Measurements from ENCODE around the gene ABR. TPM values are rescaled to one million over a fixed set of nuclear protein-coding genes. Genes with fewer than 3 reads are reported as not detected.

Gene ABR
- total RNA-seq, 2 experiments from 2014 or later = 31.6 to 35.1 TPM

DNA sequence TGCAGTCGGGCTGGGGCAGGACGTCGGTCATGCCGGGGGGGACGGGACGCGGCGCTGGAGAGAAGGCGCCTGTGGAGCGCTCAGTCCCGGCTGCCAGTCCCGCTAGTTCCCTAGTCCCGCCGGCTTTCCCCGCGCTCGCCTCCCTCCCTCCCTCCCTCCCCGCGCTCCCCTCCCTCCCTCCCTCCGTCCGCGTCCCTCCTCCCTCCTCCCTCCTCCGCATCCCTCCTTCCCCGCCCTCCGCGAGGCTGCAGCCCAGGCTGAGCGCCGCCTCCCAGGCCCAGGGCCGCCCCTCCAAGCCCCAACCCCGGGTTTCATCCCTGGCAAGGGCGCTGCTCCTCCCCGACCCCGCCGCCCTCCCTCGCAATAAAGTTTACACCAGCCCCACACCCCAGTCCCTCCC, 148.1 kb downstream of the ABR start:
- Mint-ChIP-seq H3K9me3 (no peaks in the 10 kb centered on the region), H3K4me1 (no peaks in the 10 kb centered on the region), H3K4me3 (no peak overlapping the region), H3K27me3 (no peaks in the 10 kb centered on the region), H3K36me3 (peaks cover 3% of the 10 kb centered on the region), H3K27ac (no peak overlapping the region)
- DNase-seq = no peak

DNA sequence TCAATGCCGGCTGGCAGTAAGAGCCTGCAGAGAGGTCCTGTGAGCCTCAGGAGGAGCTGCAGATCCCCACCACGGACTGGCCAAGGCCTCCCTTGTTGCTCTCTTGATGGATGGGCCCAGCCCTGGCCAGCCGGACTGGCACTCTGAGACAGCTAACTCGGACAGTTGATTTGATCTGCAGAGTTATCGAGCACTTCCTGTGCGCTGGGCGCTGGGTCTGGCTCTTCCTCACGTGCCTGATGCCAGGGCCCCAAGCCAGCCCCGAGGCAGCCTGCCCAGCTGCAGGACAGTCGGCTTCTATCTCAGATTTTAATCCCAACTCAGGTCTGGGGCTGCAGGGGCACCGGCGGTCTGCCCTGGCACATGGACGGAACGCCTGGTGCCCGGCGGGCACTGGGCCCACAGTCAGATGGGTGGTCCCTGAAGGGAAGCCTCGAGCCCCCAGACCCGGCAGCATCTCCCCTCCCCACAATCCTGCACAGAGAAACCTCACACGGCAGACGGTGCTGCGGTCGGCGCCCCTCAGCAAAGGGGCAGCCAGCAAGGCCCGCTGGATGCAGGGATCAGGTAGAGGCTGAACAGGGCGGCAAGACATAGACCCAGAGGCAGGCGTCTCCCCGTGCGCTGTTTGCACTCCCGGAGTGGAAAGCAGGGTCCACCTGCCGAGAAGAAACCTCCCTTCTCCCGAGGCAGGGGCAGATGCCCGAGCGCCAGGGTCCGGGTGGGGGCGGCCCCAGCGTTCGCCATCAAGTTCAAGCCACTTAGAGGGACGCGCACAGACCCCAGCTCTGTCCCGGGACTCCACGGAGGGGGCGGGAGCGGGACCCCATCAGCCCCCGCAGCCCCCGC, 148.9 kb downstream of the ABR start:
- no peaks in the 10 kb centered on the region for H3K27me3 Mint-ChIP-seq
- peaks cover 3% of the 10 kb centered on the region for H3K36me3 Mint-ChIP-seq
- H3K27ac Mint-ChIP-seq = no peak overlapping the region
- no peak for DNase-seq
- no peak overlapping the region for H3K4me3 Mint-ChIP-seq
- H3K4me1 Mint-ChIP-seq = no peaks in the 10 kb centered on the region
- H3K9me3 Mint-ChIP-seq = no peaks in the 10 kb centered on the region

DNA sequence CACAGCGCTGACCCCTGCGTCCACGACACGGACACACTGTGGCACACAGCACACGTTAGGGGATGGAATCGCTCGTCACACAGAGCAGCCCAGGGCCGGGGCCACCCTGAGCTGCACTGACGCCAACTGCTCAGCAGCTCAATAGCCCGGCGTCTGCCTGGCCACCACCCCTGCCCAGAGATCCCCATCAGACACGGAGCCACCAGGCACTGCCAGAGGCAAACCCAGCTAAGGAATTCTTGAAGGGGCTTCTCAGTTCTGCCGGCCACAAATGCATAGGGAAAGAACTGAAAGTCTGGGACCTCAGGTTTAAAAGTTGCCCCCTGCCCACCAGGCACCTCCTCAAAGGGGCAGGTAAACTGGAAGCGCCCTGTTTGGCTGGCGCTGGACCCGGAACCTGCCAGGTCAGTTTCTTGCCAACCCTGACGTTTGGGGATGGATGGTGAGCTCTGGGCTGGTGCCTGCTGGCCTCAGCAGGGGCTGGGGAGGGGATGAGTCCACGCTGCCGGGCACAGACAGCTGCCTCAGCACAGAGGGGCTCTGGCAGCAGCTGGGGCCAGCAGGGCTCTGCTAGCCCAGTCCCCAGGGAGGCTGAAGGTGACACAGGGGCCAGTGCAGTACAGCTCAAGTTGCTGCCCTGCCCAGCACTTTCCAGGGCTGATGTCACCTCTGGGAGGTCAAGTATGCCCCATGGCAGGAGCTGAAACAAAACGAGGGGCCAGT, 149.7 kb downstream of the ABR start:
- H3K9me3 Mint-ChIP-seq = no peaks in the 10 kb centered on the region
- H3K4me3 Mint-ChIP-seq = no peak overlapping the region
- H3K4me1 Mint-ChIP-seq = no peaks in the 10 kb centered on the region
- H3K36me3 Mint-ChIP-seq = peaks cover 6% of the 10 kb centered on the region
- no peak overlapping the region for H3K27ac Mint-ChIP-seq
- no peaks in the 10 kb centered on the region for H3K27me3 Mint-ChIP-seq
- no peak for DNase-seq

DNA sequence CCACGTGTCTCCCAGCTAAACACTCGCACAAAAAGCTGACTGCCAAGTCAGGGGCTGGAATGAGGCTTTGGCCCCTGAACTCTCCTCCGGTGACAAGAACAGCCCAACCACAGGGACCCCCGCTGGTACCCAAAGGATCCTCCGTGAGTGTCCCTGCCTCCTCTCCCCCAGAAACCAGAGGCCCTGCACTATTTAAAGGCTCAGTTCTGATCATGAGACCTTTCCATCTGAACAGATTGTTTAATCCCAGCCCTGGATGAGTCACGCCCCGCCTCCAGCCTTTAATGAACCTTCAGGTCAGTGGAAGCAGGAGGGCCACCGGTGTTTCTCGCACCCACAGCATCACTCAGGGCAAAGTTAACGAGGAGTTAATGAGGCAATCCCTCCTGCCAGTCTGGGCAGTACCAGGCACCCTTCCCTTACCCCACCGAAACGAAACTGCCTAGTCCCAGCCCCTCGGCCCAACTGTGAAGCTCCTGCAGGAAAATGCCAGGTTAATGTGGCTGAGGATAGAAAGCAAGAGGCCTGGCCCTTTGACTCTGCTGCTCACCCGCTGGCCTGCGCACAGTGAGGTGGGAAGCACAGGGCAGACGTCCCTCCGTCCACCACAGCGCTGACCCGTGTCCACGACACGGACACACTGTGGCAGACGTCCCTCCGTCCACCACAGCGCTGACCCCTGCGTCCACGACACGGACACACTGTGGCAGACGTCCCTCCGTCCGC, 150.4 kb downstream of the ABR start:
- DNase-seq = no peak
- Mint-ChIP-seq H3K9me3 (no peaks in the 10 kb centered on the region), H3K27ac (no peak overlapping the region)

DNA sequence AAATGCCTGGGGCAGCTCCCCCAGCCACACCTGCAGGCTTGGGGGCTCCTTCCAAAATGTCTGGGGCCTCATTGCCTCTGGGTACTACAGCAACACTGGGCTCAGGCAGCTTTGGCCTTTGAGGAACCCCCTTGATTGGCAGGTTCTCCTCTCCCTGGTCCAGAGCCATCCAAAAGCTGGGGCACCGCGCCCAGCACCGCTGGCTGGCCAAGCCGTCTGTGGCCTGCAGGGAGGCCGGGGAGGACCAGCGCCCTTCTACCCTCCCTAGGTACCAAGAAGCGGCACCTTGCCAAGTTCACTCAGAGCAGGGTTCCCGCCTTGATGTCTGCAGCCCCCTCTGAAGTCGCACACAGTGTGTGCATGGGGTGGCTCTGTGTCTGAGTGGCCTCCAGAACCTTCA, 152.7 kb downstream of the ABR start:
- H3K4me3 Mint-ChIP-seq = no peak overlapping the region
- H3K4me1 Mint-ChIP-seq = no peaks in the 10 kb centered on the region
- DNase-seq = no peak
- H3K9me3 Mint-ChIP-seq = no peaks in the 10 kb centered on the region
- H3K27me3 Mint-ChIP-seq = no peaks in the 10 kb centered on the region
- peaks cover 3% of the 10 kb centered on the region for H3K36me3 Mint-ChIP-seq
- H3K27ac Mint-ChIP-seq = no peak overlapping the region

More for the DNA sequence above, 150.4 kb downstream of the ABR start:
- H3K36me3 Mint-ChIP-seq = peaks cover 6% of the 10 kb centered on the region
- no peaks in the 10 kb centered on the region for H3K27me3 Mint-ChIP-seq
- H3K4me3 Mint-ChIP-seq = no peak overlapping the region
- no peaks in the 10 kb centered on the region for H3K4me1 Mint-ChIP-seq

DNA sequence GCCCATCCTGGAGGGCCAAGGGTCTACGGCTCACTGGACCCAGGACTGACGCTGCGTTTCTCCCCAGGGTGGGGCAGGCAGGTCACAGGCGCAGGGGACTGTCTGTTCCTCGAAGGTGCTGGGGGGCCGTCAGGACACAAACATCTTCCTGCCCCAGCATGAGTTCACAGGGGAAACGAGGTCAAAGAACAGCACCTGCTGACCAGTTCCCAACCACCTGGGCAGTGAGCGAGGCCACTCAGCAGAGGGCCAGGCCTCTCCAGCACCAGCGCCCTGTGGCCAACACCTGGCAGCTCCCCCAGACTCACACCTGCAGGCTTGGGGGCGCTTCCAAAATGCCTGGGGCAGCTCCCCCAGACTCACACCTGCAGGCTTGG, 153.2 kb downstream of the ABR start:
- H3K9me3 Mint-ChIP-seq = no peaks in the 10 kb centered on the region
- no peaks in the 10 kb centered on the region for H3K4me1 Mint-ChIP-seq
- H3K4me3 Mint-ChIP-seq = no peak overlapping the region
- DNase-seq = no peak
- no peak overlapping the region for H3K27ac Mint-ChIP-seq
- H3K27me3 Mint-ChIP-seq = no peaks in the 10 kb centered on the region
- H3K36me3 Mint-ChIP-seq = peaks cover 3% of the 10 kb centered on the region

DNA sequence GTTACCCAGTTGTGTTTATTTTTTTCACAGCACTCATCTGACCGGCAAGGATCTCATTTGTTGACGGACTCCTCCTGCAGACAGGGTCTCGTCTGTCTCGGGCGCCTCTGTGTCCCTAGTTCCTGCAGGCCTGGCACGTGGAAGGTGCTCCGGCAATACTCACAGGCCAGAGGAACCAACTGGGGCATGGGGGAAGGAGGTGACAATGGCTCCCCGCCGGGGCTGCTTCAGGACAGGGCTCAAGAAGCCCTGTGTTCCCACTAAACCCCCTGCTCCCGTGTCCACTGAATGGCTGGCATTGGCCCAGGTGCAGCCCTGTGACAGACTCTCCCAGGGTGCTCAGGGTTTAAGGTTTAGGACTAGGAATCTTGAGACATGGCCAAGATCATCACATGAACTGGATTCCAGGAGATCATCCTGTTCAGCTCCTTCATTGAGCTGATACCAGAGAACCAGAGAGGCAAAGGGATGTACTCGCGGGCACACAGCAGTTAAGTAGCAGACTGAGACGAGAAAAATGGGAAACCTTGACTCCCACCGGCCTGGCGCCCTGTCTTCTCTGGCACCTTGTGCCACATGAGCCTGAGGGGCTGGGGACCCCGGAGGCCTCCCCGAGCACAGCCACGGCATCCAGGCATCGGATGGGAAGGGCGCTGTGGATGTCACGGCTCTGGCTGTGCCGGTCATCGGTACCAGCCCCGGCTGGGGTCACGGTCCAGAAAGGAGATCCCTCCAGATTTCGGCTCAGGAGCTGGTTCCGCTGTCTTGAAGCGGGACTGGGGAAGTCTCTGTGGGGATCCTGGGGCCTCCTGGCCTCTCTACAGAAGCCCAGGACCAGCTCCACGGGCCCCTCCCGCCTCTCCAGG, 153.8 kb downstream of the ABR start:
- no peak overlapping the region for H3K27ac Mint-ChIP-seq
- no peak for DNase-seq
- H3K36me3 Mint-ChIP-seq = peaks cover 3% of the 10 kb centered on the region
- no peaks in the 10 kb centered on the region for H3K4me1 Mint-ChIP-seq
- no peaks in the 10 kb centered on the region for H3K9me3 Mint-ChIP-seq
- H3K27me3 Mint-ChIP-seq = no peaks in the 10 kb centered on the region
- H3K4me3 Mint-ChIP-seq = no peak overlapping the region

DNA sequence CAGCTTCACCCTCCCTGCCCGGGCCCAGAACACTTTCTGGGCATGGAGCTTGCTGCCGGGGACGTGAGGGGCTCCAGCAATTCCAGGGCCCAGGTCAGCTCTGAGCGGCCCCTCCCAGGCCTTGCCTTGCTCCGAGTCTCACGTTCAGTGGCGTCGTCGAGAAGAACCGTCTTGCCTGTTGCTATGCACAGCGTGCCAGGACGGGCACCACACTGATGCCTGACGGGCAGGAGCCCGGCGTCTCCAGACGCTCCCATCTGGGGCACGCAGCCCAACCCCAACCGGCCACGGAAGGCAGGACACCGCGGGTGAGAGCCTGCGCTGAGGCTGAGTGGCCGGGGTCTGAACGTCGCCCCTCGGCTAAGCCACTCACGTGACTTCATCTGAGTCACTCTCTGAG, 155.7 kb downstream of the ABR start:
- Mint-ChIP-seq H3K27ac (no peak overlapping the region), H3K27me3 (no peaks in the 10 kb centered on the region), H3K4me3 (no peak overlapping the region), H3K36me3 (peaks cover 3% of the 10 kb centered on the region), H3K4me1 (no peaks in the 10 kb centered on the region), H3K9me3 (no peaks in the 10 kb centered on the region)
- DNase-seq = no peak

DNA sequence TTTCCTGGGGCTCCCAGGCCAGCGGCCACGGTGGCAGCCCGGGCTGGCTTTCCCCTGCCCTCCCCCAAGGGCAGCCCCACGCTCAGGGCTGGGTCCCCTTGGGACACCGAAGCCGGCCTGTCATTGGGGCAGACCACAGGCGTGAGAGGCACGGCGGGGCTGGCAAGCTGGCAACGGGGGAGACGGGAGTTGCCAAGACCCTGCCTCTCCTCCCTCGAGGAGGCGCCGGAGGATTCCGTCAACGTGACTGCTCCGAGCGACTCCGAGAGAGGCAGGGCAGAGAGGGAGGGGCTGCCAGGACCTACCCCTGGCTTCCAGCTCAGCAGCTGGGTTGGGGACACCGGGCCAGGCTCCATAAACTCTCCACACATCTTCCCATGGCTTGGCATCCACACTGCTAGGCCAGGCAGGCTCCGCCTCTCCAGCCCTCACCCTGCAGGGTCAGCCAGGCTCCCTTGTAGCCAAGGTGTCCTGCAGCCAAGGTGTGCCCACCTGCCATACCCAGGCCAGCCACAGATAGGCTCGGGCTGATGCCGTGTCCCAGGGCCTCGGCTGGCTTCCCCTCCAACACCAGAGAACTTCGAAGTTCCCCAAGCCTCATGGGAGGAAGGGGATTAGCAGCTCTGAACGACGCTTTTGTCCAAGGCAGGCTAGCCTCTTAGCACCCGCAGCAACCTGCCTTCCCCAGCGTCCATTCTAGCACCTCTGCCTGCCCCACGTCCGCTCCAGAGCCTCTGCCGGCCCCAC, 157.3 kb downstream of the ABR start:
- H3K27me3 Mint-ChIP-seq = no peaks in the 10 kb centered on the region
- H3K36me3 Mint-ChIP-seq = peaks cover 3% of the 10 kb centered on the region
- H3K4me3 Mint-ChIP-seq = no peak overlapping the region
- no peak for DNase-seq
- H3K4me1 Mint-ChIP-seq = no peaks in the 10 kb centered on the region
- H3K9me3 Mint-ChIP-seq = no peaks in the 10 kb centered on the region
- no peak overlapping the region for H3K27ac Mint-ChIP-seq

DNA sequence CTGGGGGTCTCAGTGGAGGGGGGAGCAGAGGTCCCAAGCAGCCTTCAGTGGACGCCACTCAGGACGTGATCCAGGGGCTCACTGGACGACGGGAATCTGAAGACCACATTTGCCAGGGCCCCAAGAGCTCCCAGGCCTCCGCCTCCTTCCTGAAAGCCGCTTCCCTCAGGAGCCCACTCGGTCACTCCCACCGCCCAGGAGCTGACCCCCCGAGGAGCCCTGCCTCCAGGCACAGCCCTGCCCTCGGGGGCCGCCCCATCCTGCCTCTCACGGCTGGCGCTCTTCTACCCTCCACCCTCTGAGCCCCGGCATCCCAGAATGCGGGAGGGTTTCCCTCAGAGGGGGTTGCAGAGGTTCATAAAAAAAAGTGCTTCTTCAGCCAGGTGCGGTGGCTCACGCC, 158.6 kb downstream of the ABR start:
- no peaks in the 10 kb centered on the region for H3K27me3 Mint-ChIP-seq
- H3K36me3 Mint-ChIP-seq = peaks cover 3% of the 10 kb centered on the region
- DNase-seq = no peak
- no peaks in the 10 kb centered on the region for H3K4me1 Mint-ChIP-seq
- no peaks in the 10 kb centered on the region for H3K9me3 Mint-ChIP-seq
- H3K4me3 Mint-ChIP-seq = no peak overlapping the region
- H3K27ac Mint-ChIP-seq = no peak overlapping the region

DNA sequence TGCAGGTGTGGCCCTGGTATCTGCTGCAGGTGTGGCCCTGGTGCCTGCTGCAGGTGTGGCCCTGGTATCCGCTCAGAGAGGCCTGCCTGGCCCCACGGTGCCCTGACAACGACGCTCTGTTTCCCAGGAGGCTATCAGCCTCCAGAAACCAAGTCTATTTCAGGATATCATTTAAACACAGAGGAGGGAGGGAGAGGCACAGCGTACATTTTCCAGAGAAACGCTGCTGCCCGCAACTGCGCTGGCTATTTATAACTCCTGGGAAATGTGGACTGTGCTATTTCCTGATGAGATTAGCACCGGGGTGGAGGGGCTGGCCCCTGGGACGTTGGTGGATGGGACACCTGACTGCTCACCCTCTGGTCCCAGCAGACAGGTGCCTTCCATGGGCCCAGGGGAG, 160.3 kb downstream of the ABR start:
- no peaks in the 10 kb centered on the region for H3K9me3 Mint-ChIP-seq
- no peaks in the 10 kb centered on the region for H3K4me1 Mint-ChIP-seq
- no peaks in the 10 kb centered on the region for H3K27me3 Mint-ChIP-seq
- H3K27ac Mint-ChIP-seq = no peak overlapping the region
- no peak for DNase-seq
- H3K4me3 Mint-ChIP-seq = no peak overlapping the region
- H3K36me3 Mint-ChIP-seq = no peaks in the 10 kb centered on the region

DNA sequence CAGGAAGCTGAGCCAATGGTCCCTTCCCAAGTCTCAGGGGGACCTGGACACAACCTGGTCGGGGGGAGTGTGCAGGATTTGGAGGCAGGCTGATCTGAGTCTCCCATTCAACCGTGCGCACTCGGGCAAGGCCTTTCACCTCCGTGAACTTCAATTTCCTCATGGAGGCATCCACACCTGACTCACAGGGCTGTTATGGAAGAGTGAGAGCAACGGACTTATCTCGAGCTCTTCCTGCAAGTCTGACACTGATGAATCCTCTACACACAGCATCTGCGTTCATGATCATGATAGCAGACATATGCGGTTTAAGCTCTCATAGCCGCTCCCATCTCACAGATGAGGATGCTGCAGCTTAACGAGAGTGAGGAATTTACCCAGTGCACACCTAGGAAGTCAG, 161.2 kb downstream of the ABR start:
- Mint-ChIP-seq H3K27ac (no peak overlapping the region), H3K27me3 (no peaks in the 10 kb centered on the region), H3K4me1 (no peaks in the 10 kb centered on the region), H3K9me3 (no peaks in the 10 kb centered on the region), H3K4me3 (no peak overlapping the region), H3K36me3 (no peaks in the 10 kb centered on the region)
- DNase-seq = no peak

DNA sequence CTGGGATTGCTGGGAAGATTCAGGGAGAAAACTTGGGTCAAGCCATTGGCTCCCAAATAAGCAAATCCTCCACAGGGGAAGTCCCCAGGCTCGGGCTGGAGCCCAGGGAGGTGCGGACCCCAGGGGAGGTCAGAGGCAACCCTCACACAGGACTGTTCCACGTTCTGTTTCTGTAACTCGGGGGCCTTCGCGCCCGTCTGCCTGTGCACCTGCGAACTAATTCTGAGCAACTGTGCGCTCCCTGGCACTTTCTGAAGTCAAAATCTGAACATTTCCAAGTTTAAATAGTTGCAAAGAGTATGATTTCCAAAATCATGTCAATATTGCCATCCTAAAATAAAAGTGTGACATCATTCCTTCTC, 166.1 kb downstream of the ABR start:
- H3K36me3 Mint-ChIP-seq = no peaks in the 10 kb centered on the region
- H3K9me3 Mint-ChIP-seq = no peaks in the 10 kb centered on the region
- DNase-seq = no peak
- no peaks in the 10 kb centered on the region for H3K27me3 Mint-ChIP-seq
- H3K4me3 Mint-ChIP-seq = no peak overlapping the region
- no peak overlapping the region for H3K27ac Mint-ChIP-seq
- H3K4me1 Mint-ChIP-seq = no peaks in the 10 kb centered on the region
